T1000 (cell line): ENCODE results near the gene CD37.
"Not testable (repeated sequence)": the region's sequence is repeated elsewhere in the genome, so short reads cannot be mapped to it uniquely, and the experiment has no call there.

ENCODE experiments used
- DNase-seq: peaks from one replicate; lab custom pipeline; 2025; ENCODE audit warnings: mixed read lengths; lab: John Stamatoyannopoulos, UW

CD37 gene

DNA sequence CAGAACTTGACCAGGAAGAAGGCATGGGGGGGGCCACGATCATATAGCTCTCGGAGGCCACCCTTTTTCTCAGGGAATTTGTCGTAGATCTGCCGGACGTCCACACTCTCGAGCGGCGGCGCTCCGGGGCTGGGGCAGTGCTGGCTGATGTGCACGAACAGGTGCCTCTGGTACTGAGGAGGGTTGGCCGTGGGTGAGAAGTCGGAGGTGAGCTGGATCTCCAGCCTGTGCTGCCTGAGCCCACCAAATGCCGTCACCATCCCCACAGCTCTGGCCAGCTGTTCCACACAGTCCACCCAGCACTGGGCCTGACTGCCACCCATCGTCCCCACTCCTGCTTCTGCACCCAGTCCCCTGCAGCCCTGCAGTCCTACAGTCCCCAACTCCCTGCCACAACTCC, 12.0 kb downstream of the CD37 start:
- DNase-seq = no peak

DNA sequence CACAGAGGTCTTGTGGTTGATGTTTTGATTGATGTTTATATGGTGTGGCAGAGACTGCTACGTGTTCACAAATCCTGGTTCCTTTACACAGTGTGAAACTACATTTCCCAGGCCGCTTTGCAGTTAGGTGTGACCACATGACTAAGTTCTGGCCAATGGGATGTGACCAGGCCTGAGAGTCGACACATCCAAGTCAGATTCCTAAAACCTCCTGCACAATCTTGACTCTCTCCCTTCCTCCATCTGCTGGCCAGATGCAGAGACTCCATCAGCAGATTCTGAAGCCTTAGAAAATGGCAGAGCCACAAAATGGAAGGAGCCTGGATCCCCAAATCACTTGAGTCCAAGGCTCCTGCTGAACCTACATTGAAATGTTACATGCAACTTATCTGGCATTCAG, 12.6 kb downstream of the CD37 start:
- no peak for DNase-seq

DNA sequence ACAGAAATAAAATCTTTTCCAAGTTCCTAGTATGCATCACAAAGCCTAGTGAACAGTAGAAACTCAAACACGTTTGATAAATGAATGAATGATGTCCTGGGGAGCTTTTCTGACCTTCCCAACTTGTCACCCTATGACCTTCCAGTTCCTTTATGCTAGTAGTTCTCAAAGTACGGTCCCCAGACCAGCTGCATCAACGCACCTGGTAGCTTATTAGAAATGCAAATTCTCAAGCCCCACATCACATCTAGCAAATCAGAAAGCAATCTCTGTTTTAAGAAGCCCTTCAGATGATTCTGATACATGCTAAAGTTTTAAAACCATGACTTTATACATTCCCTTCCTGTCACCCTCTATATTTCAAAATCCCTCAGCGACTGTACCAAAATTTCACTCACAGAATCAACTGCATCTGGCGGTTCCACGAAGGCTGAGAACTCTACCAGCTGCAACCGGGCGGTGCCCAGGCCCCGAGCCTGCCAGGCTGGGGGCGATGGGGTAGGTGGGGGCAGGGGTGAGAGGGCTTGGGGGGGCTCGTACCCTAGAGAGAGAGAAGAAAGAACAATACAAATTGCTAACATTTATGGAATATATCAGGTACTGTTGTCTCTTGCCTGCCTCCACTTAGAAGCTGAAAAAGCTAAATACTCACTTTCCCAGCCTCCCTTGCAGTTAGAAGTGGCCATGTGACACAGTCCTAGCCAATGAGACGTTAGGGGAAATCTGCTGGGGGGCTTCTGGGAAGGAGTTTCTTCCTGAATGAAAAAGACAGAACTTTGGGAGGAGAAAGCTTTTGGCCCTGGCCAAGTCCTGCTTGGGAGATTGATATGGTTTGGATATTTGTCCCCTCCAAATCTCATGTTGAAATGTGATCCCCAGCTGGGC, 13.3 kb downstream of the CD37 start:
- no peak for DNase-seq

DNA sequence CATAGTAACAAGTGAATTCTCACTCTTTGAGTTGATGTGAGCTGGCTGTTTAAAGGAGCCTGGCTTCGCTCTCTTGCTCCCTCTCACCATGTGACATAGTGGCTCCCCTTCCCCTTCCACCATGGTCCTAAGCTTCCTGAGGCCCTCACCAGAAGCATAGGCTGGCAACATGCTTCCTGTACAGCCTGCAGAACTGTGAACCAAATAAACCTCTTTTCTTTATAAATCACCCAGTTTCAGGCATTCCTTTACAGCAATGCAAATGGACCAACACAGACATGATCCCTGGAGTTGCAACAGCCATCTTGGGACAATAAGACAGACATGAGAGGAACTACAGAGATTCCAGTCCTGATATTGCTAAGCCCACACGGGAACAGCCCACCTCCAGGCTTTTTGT, 14.4 kb downstream of the CD37 start:
- DNase-seq = no peak

DNA sequence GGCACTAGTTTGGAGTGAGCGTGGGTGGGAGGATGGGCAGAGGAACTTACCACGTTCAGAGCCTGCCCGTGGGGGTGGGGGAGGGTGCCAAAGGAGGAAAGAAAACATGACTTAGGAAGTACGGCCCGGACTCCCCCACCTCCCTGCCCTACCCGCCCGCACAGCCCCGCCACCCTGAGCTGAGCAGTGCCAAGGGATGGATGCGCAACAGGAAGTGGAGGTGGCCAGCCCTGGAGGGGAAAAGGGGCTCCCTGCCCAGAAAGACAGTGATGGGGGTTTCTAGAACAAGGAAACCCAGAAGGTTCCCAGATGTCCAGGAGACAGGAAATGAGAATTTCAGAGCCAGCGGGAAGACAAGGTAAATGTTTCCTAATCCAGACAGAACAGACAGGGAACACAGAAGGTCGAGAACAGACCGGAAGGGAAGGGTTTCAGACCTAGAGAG, 20.7 kb downstream of the CD37 start:
- no peak for DNase-seq

DNA sequence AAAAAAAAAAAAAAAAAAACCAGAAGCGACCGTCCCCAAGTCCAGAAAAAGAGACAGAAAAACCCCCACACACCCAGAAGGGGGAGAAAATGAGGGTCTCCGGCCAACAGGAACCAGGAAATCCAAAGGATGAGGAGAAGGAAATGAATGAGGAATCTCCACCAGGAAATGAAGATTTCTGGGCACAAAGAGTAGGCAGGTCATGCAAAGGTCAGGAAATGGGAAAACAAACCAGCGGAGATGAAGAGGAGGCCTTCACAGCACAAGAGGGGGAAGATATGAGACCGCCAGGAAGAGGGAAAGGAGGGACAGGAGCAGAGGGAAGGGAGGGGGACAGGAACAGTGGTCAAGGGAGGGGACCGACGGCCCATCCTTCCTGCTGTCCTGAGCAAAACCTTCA, 21.2 kb downstream of the CD37 start:
- DNase-seq = no peak

DNA sequence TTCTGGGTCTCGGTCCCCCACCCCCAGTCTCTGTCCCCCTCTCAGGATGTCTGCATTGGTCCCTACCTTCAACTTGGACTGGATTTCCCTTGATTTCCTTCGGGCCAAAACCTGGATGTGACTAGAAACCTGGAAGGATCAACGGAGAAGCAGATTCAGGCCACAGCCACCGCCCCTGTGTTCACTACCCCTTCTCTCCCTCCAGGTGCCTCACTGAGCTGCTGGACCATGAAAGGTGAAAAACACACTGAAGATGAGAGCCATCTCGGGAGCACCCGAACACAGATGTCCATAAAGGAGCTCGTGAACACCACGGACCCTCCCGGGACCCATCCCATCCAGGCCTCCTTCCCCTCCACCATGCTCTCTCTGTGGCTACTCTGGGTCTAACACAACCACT, 22.0 kb downstream of the CD37 start:
- DNase-seq = no peak

DNA sequence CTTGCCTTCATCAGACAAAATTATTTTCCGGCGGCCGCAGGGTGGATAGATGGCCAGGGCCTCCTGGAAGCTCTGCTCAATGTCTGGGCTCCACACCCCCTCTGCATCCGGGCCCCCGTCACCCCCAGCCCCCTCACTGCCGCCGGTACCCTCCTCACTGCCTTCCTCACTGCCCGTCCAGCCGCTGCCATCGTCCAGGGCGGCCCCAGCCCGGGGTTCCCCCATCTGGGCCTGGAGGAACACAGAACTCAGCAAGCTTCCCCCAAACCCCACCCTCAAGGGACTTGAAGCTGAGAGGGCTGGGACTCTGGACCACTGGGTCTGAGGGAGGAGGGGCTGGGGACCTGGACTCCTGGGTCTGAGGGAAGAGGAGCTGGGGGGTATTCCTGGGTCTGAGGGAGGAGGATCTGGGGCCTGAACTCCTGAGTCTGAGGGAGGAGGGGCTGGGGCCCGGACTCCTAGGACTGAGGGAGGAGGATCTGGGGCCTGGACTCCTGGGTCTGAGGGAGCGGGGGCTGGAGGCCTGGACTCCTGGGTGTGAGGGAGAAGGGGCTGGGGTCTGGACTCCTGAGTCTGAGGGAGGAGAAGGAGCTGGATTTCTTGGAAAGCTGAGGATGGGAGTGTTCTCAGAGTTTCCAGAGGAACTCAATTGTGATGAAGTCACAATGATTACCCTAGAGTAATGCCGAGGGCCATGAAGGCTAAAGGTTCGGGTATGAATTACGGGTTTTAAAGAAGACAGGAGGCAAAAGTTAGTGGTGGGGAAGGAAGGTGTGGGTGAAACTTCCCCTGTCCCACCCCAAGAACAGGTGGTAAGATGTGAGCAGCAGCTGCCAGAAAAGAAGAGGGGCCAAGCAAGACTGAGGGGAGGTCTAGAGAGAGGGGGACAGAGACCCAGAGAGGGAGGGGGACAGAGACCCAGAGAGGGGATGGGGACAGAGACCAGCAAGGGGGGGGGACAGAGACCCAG, 24.9 kb downstream of the CD37 start:
- no peak for DNase-seq

DNA sequence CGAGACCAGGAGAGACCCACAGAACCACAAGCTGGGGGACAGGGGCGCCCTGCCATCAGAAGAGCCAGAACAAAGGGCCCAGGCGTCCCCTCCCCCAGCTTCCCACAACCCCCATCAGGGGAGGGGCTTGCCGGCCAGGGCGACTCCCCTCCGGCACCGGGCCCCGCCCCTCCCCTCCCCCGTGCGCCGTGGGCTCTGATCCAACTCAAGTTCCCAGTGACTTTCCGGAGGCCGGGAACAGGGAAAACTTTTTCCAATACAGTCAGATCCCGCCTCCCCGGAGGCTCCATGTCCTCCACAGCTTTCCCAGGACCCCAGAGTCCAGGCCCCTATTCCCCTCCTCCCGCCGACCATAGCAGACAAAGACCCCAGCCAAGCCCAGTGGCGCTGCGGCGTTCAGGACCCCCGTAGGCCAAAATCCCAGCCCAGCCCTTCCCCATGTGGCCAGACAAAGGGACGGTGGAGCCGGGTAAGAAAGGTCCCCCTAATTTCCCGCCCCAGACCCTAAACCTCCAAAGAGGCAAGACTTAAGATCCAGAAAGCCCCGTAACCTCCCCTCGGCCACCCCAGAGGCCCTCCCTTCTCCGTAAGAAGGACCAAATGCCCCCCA, 26.3 kb downstream of the CD37 start:
- peak; percentile 38 for DNase-seq

DNA sequence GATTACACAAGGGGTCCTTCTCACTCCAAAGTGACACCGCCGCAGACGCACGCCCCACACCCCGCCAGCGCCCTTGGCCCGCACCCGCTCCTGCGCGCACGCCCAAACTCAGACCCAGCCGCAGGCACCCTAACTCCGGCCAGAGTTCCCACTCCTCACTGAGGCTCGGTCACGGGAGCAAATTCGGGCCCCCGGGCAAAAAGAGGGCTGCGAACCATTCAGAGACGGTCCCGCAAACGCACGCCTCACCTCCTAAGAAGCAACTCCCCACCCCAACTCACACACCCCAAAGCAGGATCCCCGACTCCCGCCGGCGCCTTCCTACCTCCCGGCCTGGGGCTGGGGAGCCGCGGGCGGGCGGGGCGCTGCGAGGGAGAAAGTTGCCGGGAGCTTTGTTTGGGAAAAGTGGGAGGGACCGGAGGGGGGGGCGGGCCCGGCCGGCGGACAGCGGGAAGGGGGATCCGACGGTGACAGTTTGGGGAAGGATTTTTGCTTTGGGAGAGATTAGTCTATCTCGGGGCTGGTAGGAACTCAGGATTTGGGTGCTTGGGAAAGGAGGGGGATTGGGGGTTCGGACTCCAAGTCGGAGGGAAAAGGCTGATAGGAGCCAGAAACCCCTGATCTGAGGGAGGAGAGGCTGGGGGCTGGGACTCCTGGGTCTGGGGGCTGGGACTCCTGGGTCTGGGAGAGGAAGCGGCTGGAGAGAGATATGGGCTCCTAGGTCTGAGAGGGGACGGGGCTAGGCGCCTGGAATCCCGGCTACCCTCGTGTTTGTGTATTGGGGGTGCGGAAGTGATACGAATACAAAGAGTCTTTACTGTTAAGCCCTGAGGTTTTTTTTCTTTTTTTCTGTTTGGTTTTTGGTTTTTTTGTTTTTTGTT, 27.1 kb downstream of the CD37 start, which contains the start of gene TEAD2:
Gene TEAD2, minus strand, starts transcription at position 369 of the 881 bp plus-strand sequence. CDS start 2,341 bp downstream, outside the sequence.
- DNase-seq = peak; percentile 14

DNA sequence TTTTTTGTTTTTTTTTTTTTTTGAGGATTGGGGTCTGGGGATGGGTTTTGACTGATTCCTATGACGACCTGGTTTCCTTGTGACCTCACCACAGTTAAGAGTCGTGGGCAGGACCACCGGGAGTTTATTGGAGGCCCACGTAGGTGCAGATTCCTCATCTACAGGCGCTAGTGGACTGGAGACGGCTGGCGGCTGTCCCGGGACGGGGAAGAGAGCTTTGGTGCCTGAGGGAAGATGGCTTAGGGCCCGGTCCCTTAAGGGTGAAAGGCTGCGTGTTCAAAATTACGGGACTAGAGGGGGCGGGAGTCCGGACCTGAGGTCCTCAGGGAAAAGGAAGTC, 27.7 kb downstream of the CD37 start:
- DNase-seq = peak; percentile 68

DNA sequence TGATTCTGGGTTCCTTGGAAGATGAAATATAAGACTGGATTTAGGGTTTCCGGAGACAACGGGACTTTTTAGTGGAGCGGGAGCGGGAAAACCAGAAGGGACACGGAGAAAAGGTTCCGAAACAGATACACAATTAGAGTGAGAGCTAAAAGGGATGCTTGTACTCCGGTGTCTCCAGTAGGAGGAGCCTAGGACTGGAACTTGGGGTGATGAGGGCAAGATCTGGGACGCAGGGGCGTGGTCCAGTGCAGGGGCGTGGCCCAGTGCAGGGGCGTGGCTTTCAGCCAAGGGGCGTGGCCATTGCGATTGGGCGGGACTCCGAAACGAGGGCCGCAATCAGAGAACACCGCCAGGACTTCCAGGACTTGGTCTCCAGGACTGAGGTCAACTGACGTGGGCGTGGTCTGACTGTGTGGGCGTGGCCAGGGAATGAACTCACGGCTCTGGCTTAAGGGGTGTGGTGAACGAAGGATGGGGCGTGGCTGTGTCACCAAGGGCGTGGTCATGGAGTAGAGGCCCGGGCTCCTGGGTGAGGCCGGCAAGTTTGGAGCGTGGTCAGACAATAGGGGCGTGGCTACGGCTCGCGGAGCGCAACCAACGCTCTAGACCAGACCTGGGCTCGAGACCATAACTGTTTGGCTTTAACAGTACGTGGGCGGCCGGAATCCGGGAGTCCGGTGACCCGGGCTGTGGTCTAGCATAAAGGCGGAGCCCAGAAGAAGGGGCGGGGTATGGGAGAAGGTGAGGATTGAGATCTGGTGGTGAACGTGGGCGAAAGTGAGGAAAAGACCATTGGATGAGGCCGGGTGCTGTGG, 28.3 kb downstream of the CD37 start, which contains the start of gene DKKL1:
Gene DKKL1, plus strand, starts transcription at position 610 of the 815 bp plus-strand sequence. Its CDS starts 122 bp downstream, at position 732.
- DNase-seq = peak; percentile 99

DNA sequence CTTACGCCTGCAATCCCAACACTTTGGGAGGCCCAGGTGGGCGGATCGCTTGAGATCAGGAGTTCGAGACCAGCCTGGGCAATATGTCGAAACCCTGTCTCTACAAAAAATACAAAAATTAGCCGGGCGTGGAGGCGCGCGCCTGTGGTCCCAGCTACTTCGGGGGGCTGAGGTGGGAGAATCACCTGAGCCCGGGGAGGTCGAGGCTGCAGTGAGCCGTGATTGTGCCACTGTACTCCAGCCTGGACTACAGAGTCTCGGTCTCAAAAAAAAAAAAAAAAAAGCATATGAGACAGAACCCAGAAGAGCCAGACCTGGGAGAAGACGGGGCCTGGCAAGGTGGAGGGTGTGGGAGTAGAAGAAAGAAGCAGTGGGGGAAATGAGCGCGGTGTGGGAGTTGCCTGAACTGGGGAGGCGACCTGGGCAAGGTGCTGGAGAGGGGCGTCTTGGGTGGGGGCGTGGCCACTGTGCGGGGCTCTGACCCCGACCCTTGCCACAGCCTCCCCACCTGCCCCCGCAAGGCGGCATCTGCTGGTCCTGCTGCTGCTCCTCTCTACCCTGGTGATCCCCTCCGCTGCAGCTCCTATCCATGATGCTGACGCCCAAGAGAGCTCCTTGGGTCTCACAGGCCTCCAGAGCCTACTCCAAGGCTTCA, 29.0 kb downstream of the CD37 start:
- DNase-seq = no peak

DNA sequence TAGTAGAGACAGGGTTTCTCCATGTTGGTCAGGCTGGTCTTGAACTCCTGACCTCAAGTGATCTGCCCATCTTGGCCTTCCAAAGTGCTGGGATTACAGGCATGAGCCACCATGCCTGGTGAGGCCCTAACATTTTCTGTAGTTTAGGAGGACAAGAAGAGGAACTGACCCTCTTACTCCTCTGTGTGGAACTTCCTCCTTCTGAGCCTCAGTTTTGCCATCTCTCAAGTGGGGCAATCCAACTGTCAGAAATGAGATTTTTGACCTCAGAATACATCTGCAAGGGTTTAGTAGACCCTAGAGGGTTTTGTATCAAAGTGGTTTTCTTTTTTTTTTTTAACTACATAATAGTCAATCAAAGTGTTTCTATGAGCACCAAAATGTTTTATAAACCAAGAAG, 30.9 kb downstream of the CD37 start:
- no peak for DNase-seq

DNA sequence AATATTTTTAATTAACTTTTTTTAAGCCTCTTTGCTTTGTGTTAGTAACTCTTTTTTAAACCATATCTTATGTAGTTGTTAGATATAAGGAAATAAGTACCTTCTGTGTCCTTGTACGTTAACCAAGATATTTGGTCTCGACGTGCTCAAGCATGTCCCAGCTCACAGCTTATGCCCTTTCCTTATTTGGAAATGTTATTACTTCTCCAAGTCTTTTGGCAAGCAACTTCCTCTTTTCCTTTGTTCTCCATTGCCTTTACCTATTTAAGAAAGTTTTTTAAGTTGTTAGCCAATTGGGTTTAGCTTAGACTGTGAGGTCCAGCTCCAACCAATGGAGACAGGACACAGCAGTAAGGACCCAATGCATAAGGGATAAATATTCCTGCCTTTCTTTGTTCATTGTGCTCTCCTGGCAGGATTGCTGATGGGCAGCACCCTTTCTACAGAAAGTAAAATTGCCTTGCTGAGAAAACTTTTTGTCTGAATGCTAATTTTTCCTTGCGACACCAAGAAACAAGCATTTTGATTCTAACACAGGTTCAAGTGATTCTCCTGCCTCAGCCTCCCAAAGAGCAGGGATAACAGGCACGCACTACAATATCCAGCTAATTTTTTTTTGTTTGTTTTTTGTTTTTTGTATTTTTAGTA, 33.6 kb downstream of the CD37 start:
- no peak for DNase-seq

DNA sequence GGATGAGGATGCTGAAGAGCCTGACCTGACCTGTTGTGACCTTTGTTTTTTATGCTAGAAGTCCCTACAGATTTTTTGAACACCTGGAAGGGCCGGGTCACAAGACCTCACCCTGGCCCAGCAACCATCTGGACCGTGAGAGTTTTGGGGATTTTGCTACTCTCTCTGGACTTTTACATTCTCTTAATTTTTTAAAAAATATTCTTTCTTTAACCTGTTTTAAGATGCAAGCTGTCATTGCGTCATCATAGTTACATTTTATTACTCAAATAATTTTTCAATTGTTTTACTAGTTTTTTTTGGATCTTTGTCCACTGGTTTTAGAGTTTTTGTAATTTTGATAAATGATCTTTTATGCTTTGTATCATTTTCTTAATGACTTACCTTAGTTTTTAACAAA, 36.0 kb downstream of the CD37 start:
- no peak for DNase-seq

DNA sequence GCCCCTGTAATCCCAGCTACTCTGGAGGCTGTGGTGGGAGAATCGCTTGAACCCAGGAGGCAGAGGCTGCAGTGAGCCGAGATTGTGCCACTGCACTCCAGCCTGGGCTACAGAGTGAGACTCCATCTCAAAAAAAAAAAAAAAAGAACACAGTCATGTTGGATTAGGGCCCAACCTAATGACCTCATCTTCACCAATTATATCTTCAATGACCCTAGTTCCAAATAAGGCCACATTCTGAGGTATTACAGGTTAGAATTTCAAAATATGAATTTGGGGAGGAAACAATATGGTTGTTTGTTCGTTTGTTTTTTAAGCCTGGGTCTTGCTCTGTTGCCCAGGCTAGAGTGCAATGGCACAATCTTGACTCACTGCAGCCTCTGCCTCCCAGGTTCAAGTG, 38.0 kb downstream of the CD37 start:
- not testable (repeated sequence) for DNase-seq

DNA sequence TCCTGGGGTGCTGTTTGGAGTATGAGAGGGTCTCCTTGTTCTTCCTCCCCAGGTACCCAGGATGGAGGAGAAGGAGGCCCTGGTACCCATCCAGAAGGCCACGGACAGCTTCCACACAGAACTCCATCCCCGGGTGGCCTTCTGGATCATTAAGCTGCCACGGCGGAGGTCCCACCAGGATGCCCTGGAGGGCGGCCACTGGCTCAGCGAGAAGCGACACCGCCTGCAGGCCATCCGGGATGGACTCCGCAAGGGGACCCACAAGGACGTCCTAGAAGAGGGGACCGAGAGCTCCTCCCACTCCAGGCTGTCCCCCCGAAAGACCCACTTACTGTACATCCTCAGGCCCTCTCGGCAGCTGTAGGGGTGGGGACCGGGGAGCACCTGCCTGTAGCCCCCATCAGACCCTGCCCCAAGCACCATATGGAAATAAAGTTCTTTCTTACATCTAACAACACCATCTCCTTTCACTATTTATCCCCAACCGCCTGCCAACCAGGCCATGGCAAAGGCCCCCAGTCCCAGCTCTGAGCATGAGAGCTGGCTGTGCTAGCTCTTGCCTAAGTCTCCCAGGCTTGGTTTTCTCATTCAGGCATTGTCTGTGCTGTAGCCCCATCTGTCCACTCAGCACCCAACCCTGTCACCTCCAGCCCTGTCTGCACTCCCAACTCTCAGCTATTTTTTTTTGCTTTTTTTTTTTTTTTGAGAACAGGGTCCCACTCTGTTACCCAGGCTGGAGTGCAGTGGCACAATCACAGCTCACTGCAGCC, 39.6 kb downstream of the CD37 start:
- DNase-seq = no peak
